Stromal cell of bone marrow (primary cell): ENCODE data around the gene TMEM178B.
"Not testable (repeated sequence)": the region's sequence is repeated elsewhere in the genome, so short reads cannot be mapped to it uniquely, and the experiment has no call there.

Experiments used
- DNase-seq: peaks from one replicate; pipeline ENCODE4 v3.0.0-alpha.2; 2012; ENCODE audit warnings: low read depth

Gene TMEM178B

GRCh38 chr7:141317033-141317585 is 243.2 kb downstream of the TMEM178B start:
- no peak for DNase-seq

- DNase-seq, result peak; percentile 9
These were observed 246.4 kb downstream of the TMEM178B start for GRCh38 chr7:141320287-141320686.

- DNase-seq, result no peak
These were observed 248.5 kb downstream of the TMEM178B start for GRCh38 chr7:141322383-141322782.

- no peak for DNase-seq
These were observed 250.0 kb downstream of the TMEM178B start for GRCh38 chr7:141323826-141324225.

DNA sequence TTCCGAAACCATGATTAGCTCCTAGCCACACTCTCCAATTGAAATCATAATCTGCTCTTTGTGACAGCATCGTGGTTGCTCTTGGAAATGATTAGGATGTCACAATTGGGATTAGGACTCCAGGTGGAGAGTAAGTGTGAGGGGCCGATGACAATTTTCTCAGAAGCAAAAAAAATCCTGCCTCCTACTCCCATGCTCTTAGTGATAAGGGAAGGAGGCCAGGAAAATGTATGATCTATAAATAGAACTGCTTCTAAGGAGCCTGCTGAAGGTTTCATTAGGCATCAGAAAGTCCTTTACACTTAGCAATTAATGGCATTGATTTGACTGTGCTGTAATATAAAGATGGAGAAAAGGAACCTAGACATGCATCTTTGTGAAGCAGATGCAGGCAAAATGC is 251.0 kb downstream of the TMEM178B start:
- no peak for DNase-seq

DNA sequence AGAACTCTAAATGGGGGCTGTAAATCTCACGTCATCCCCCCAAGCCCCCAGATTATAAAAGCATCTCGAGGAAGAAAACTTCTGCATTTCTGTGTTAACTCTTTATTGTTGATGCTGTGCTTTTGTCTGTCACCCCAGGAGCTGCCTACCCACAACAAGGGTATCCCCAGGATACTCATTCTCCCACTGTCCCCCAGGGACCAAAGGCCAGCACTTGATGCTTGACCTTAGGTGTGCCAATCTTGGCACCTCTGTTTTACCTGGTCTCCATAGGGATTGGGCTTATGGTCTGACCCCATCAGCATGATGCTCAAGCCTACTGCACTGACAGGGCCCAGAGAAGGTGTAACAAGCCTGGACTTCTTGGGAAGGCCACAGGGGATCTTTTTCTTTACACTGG is 251.4 kb downstream of the TMEM178B start:
- no peak for DNase-seq

DNA sequence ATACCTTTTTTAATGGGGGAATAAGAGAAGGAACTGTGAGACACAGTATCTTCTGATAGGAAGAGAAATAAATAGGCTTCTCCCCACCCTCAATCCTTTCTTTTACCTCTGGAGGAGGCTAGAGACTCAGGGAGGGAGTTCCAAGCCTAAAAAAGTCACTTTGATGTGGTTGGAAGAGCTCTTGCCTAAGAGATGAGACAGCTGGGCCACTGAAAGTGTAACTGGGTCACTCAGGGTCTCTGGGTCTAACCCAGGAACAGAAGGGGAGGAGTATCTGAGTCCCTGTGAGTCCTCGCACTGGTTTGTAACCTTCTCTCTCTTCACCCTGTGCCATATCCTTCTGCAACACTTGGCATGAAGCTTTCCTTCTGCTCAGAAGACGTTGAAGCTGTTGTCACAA is 254.4 kb downstream of the TMEM178B start:
- DNase-seq, result no peak

- DNase-seq, result not testable (repeated sequence)
These were observed 256.4 kb downstream of the TMEM178B start for GRCh38 chr7:141330285-141330684.

DNA sequence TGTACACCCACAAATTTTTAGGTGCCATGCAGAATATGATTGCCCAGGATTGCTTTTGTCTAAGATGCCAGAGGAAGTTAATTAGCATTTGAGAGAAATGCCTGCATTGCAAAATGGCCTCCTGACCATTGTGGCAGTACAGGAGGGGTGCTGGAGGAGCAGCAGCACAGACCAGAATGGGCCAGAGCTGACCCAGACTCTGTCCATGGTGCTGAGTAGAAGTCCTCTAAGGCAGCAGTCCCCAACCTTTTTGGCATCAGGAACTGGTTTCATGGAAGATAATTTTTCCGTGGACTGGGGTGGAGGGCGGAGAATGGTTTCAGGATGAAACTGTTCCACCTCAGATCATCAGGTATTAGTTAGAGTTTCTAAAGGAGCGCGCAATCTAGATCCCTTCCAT is 259.6 kb downstream of the TMEM178B start:
- DNase-seq, result no peak

DNA sequence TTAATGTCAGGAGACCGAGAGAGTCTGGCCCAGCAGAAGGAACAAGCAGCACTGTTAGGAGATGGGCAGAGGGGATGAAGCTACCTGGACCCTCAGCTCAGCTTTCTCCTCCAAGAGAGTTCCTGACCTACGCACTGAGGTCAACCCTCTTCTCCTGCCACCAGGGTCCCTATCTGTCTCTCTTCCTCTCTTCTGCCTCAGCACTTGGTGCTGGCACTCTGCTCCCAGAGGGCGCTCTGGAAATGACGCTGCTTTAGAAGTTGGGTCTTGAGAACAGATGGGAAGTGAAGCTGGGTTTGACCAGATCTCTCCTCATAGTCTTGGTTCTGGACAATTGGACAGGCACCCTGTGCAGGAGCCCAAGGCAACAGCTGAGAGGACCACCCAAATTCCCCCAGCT is 261.3 kb downstream of the TMEM178B start:
- no peak for DNase-seq

GRCh38 chr7:141339603-141340002 is 265.7 kb downstream of the TMEM178B start:
- DNase-seq, result no peak

- no peak for DNase-seq
These were observed 267.1 kb downstream of the TMEM178B start for GRCh38 chr7:141340991-141341390.

GRCh38 chr7:141342621-141343408 is 269.0 kb downstream of the TMEM178B start:
- DNase-seq, result no peak

GRCh38 chr7:141344153-141344935 is 270.5 kb downstream of the TMEM178B start:
- no peak for DNase-seq

DNA sequence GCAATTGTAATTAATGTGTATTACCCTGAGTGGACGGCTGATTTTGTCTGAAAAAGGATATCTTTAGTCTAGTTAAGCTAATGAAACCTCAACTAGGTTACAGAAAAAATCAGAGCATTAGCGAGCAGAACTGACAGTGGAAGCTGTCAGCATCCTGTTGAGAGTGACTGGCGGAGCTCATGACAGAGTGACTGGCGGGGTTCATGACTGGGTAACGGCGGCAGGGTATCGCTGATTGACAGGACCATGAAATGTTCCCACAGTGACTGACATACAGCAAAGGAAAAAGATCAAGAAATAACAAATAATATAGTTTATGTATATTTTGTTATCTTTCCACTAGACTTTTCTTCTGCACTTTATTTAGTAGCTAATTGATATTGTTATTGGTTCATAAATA is 274.9 kb downstream of the TMEM178B start:
- DNase-seq, result no peak

DNA sequence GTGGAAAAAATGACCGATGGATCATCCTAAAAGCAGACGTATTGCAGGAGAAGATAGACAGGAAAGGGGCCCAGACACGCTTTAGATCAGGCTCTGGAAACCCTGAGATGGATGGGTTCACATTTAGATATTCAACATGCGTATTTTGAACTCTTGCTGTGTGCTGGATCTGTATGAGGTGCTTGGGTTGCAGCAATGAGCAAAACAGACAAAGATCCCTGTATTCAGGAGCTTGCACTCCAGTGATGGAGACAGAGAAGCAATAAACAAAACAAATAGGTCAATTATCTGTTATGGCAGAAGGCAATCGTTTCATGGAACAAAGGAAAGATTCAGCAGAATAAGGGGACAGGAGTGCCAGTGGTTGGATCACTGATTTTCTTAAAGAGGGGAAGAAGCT is 275.5 kb downstream of the TMEM178B start:
- DNase-seq, result no peak

DNA sequence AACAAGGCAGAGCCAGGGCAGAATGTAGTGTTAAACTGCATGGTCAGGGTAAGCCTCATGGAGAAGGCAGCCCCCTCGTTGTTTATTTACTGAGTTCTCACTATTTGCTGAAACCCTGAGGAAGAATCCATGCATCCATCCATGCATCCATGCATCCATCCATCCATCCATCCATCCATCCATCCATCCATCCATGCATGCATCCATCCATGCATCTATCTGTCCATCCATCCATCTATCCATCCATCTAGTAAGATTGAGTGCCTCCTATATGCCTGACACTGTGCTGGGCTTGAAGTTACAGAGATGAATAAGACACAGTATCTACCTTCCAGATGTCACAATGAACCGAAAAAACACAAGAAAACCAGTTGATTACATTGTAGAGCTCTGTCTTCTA is 275.9 kb downstream of the TMEM178B start:
- no peak for DNase-seq

DNA sequence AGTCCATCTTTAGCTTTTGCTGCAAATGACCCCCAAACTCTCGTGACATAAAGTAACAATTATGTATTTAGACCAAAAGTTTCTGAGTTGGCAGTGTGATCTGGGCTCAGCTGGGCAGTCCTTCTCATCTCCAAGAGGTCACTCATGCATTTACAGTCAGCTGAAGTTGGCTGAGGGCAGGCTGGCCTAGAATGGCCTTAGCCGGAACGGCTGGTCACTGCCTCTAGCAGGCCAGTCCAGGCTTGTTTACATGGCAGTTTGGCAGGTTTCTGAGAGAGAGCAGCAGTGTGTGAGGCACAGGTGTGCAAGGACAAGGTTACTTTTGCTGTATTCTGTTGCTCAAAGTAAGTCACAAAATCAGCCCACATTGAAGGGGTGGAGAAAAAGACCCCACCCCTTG is 277.3 kb downstream of the TMEM178B start:
- no peak for DNase-seq

GRCh38 chr7:141352955-141353354 is 279.1 kb downstream of the TMEM178B start:
- no peak for DNase-seq

GRCh38 chr7:141354251-141354650 is 280.4 kb downstream of the TMEM178B start:
- DNase-seq, result peak; percentile 87

GRCh38 chr7:141355032-141355431 is 281.2 kb downstream of the TMEM178B start:
- peak; percentile 80 for DNase-seq

GRCh38 chr7:141356161-141356560 is 282.3 kb downstream of the TMEM178B start:
- DNase-seq, result peak; percentile 71

DNA sequence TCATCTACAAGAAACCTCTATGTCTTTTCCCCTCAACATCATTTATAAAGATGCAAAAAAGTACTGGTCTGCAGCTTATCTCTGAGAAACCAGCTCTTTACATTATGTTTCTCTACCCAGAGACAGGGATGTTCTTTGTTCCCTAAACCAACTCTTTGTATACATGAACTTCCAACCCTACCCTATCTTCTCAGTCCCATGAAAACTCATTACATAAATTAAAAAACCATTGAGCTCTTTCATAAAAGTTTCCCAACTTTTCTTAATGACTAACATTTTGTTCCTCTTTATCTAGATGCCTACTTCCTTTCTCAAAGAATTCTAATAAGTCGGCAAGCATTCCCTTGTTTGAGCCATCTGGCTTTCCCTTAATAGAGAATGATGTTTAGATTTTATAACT is 284.5 kb downstream of the TMEM178B start:
- DNase-seq, result no peak
